Breast epithelium (tissue), 3 donors: Measurements from ENCODE around the gene HIP1.

Experiments used
- POLR2AphosphoS5 ChIP-seq, 3 donors: sonication (generic); formaldehyde crosslinking; IDR thresholded peaks; one replicate each; pipeline ENCODE4 v1.6.1; 2017; ENCODE audit warnings: antibody characterized with exemption in 3 of 3
- TF ChIP-seq, protein P1 (sequence below), 3 donors: fragments of 450-650 bp; IDR thresholded peaks; one replicate each; pipeline ENCODE4 v1.5.1; 2016 to 2017; ENCODE audit warnings: antibody characterized with exemption in 3 of 3, mild to moderate bottlenecking in 3 of 3, moderate library complexity in 3 of 3

DNA sequence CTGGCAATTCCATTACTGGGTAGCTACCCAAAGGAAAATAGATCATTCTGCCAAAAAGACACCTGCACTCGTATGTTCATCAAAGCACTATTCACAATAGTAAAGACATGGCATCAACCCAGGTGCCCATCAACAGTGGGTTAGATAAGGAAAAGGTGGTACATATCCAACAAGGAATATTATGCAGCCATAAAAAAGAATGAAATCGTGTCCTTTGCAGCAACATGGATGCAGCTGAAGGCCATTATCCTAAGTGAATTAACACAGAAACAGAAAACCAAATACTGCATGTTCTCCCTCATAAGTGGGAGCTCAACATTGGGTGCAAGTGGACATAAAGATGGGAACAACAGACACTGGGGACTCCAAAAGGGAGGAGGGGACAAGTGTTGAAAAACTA, 93.2 kb downstream of the HIP1 start:
- TF ChIP-seq, protein P1, sequence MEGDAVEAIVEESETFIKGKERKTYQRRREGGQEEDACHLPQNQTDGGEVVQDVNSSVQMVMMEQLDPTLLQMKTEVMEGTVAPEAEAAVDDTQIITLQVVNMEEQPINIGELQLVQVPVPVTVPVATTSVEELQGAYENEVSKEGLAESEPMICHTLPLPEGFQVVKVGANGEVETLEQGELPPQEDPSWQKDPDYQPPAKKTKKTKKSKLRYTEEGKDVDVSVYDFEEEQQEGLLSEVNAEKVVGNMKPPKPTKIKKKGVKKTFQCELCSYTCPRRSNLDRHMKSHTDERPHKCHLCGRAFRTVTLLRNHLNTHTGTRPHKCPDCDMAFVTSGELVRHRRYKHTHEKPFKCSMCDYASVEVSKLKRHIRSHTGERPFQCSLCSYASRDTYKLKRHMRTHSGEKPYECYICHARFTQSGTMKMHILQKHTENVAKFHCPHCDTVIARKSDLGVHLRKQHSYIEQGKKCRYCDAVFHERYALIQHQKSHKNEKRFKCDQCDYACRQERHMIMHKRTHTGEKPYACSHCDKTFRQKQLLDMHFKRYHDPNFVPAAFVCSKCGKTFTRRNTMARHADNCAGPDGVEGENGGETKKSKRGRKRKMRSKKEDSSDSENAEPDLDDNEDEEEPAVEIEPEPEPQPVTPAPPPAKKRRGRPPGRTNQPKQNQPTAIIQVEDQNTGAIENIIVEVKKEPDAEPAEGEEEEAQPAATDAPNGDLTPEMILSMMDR (IDR thresholded peaks at IDR 0.05), result no peak
- TF ChIP-seq POLR2AphosphoS5 (IDR thresholded peaks at IDR 0.05), result no peak
